Measurements from ENCODE around the gene GATA2. TPM values are rescaled to one million over a fixed set of nuclear protein-coding genes. Genes with fewer than 3 reads are reported as not detected.
A peak's percentile ranks its signal among the peaks of the same experiment; 100 is the strongest.

The GATA2 gene
- total and polyA plus RNA-seq, 2 donors (not counting 1 experiment from before 2014, with no cell fraction given) = 0.27 TPM; not detected in 1

DNA sequence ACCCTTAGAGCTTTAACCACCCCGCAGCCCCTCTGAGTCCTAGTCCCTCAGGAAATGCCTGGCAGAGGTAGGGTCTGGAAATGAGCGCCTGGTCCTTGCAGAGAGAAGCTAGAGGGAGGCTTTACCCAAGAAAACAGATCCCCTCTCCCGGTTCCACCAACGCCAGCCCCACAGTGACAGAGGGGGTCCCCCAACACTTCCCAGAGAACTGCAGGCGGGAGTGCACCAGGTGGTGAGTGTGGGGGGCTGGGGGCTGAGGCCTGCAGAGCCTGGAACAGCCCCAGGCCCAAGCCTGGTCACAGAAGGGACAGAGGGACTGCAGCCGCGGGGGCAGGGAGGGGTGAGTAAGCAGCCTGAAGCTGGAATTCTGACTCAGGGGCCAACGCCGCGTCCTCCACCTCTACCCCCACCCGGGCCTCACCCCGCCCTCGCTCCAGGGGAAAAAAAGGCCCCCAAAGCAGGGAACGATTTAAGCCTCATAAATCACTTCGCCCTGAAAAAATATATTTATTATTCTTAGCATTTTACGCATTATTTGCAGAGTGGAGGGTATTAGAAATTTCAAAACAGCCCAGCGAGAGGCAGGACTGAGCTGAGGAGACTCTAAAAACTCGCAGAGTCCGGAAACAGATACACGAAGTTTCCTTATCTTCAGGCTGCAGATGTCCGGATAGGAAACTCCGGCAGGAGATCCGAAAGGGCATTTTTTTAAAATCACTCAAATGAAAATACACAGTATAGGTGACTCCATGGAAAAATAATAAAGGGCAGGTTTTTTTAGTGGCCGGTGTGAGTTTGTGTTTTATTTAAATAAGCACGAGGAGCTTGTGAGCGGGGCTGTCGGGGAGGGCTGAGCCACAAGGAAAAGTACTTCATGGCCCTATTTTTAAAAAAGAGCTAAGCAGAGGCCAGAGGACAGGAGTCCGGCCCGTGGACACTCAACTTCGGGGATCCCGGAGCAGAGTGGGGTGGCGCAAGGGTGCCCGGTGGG lies 10.0 kb downstream of the GATA2 start:
- Histone ChIP-seq H2AFZ (ENCODE audit: insufficient read depth, low read depth, low read length, poor library complexity, severe bottlenecking) (peak overlapping the region; percentile 5), H3K36me3 (replicated peaks in 1 of 2; ENCODE audit: control extremely low read depth in 1 of 2, control insufficient read depth in 1 of 2, extremely low read depth in 1 of 2, insufficient read depth in 2 of 2, low read length in 1 of 2) (no peaks in the 10 kb centered on the region), H3K79me2 (ENCODE audit: control insufficient read depth, insufficient read depth, low read length) (no peaks in the 10 kb centered on the region), H3K9me3 (ENCODE audit: control extremely low read depth in 1 of 3, control insufficient read depth in 2 of 3, insufficient read depth in 1 of 3, low read length in 2 of 3) (peaks cover 0 to 7% (median 0%) of the 10 kb centered on the region in 3 donors), H4K20me1 (ENCODE audit: control insufficient read depth, insufficient read depth, low read length, poor library complexity, severe bottlenecking) (no peaks in the 10 kb centered on the region), H3K4me2 (replicated peaks; ENCODE audit: low read depth, low read length, poor library complexity, severe bottlenecking) (peak overlapping the region; percentile 42), H3K9ac (ENCODE audit: low read length) (no peak overlapping the region), H3K4me1 (ENCODE audit: control insufficient read depth in 2 of 2, insufficient read depth in 2 of 2, low read length in 2 of 2) (peaks cover 30% of the 10 kb centered on the region in 2 donors), H3K4me3 (ENCODE audit: control extremely low read depth in 1 of 5, extremely low read depth in 1 of 5, insufficient read depth in 1 of 5, low read depth in 2 of 5, low read length in 4 of 5) (no peak overlapping the region), H3K27ac (ENCODE audit: low read length in 2 of 2) (no peak overlapping the region), H3K27me3 (replicated peaks in 1 of 4; ENCODE audit: control extremely low read depth in 1 of 4, control insufficient read depth in 3 of 4, insufficient read depth in 4 of 4, low read length in 3 of 4) (peaks cover 0 to 78% (median 25%) of the 10 kb centered on the region in 4 experiments)
- Mint-ChIP-seq H3K9me3 (ENCODE audit: insufficient read depth) (no peaks in the 10 kb centered on the region), H3K4me3 (peak overlapping the region; percentile 73), H3K27me3 (peaks cover 54% of the 10 kb centered on the region), H3K4me1 (peaks cover 29% of the 10 kb centered on the region), H3K27ac (no peak overlapping the region)
- CTCF ChIA-PET = no interaction called here
- 4% methylated on average over 14 of the region's 33 CpGs for WGBS (ENCODE audit: insufficient coverage)
- ATAC-seq (ENCODE audit: low read depth) (no peak), DNase-seq (no peak)
- intact Hi-C loops (cut with micrococcal nuclease) = no loop called here
- POLR2A ChIA-PET = interaction anchor here (0.6 kb wide), 1 partner anchor 111 kb away, joined by 5 read pairs; no protein-coding TSS in a partner anchor
- TF ChIP-seq EZH2 (IDR thresholded peaks at IDR 0.05; ENCODE audit: borderline replicate concordance, insufficient read depth, low read depth, low read length, poor library complexity, severe bottlenecking) = peak; percentile 46
- TF ChIP-seq, protein P1, sequence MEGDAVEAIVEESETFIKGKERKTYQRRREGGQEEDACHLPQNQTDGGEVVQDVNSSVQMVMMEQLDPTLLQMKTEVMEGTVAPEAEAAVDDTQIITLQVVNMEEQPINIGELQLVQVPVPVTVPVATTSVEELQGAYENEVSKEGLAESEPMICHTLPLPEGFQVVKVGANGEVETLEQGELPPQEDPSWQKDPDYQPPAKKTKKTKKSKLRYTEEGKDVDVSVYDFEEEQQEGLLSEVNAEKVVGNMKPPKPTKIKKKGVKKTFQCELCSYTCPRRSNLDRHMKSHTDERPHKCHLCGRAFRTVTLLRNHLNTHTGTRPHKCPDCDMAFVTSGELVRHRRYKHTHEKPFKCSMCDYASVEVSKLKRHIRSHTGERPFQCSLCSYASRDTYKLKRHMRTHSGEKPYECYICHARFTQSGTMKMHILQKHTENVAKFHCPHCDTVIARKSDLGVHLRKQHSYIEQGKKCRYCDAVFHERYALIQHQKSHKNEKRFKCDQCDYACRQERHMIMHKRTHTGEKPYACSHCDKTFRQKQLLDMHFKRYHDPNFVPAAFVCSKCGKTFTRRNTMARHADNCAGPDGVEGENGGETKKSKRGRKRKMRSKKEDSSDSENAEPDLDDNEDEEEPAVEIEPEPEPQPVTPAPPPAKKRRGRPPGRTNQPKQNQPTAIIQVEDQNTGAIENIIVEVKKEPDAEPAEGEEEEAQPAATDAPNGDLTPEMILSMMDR (IDR thresholded peaks at IDR 0.05) = no peak

DNA sequence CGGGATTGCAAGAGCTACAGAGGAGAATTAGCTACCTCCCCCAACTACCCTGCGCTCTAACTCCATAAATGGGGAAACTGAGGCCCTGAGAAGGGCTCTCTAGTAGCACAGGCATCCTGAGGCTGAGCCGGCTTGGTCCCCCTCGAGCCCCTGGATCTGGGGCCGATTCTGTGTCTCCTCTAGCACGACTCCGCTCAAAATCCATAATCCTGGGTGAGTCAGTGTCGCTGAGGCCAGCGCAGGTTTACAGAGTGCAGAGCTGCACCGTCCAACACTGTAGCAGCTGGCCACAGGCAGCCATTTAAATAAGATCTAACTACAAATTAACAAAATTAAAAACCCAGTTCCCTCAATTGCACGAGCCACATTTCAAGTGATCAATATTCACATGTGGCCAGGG lies 10.8 kb downstream of the GATA2 start:
- WGBS (ENCODE audit: insufficient coverage) = 83% methylated on average over 9 of the region's 11 CpGs

More for the DNA sequence above, 10.8 kb downstream of the GATA2 start:
- no peak overlapping the region for H3K4me3 ChIP-seq (ENCODE audit: control extremely low read depth in 1 of 5, extremely low read depth in 1 of 5, insufficient read depth in 1 of 5, low read depth in 2 of 5, low read length in 4 of 5)
- no peak overlapping the region for H3K4me2 ChIP-seq (replicated peaks; ENCODE audit: low read depth, low read length, poor library complexity, severe bottlenecking)
- H3K27me3 ChIP-seq (replicated peaks in 1 of 4; ENCODE audit: control extremely low read depth in 1 of 4, control insufficient read depth in 3 of 4, insufficient read depth in 4 of 4, low read length in 3 of 4) = peaks cover 0 to 71% (median 23%) of the 10 kb centered on the region in 4 experiments
- Mint-ChIP-seq H3K4me1 (peaks cover 26% of the 10 kb centered on the region), H3K27ac (no peak overlapping the region), H3K27me3 (peaks cover 56% of the 10 kb centered on the region), H3K9me3 (ENCODE audit: insufficient read depth) (no peaks in the 10 kb centered on the region), H3K4me3 (peak overlapping the region; percentile 19)
- no peak for ATAC-seq (ENCODE audit: low read depth)
- POLR2A ChIA-PET = no interaction called here
- H3K79me2 ChIP-seq (ENCODE audit: control insufficient read depth, insufficient read depth, low read length) = no peaks in the 10 kb centered on the region
- no peak overlapping the region for H3K27ac ChIP-seq (ENCODE audit: low read length in 2 of 2)
- intact Hi-C loops (cut with micrococcal nuclease) = no loop called here
- TF ChIP-seq EZH2 (IDR thresholded peaks at IDR 0.05; ENCODE audit: borderline replicate concordance, insufficient read depth, low read depth, low read length, poor library complexity, severe bottlenecking) = no peak
- TF ChIP-seq, protein P1 (IDR thresholded peaks at IDR 0.05) = no peak
- peaks cover 0 to 6% (median 0%) of the 10 kb centered on the region in 3 donors for H3K9me3 ChIP-seq (ENCODE audit: control extremely low read depth in 1 of 3, control insufficient read depth in 2 of 3, insufficient read depth in 1 of 3, low read length in 2 of 3)
- no peak overlapping the region for H2AFZ ChIP-seq (ENCODE audit: insufficient read depth, low read depth, low read length, poor library complexity, severe bottlenecking)
- no peak overlapping the region for H3K9ac ChIP-seq (ENCODE audit: low read length)
- H3K36me3 ChIP-seq (replicated peaks in 1 of 2; ENCODE audit: control extremely low read depth in 1 of 2, control insufficient read depth in 1 of 2, extremely low read depth in 1 of 2, insufficient read depth in 2 of 2, low read length in 1 of 2) = no peaks in the 10 kb centered on the region
- DNase-seq = no peak
- H4K20me1 ChIP-seq (ENCODE audit: control insufficient read depth, insufficient read depth, low read length, poor library complexity, severe bottlenecking) = no peaks in the 10 kb centered on the region
- H3K4me1 ChIP-seq (ENCODE audit: control insufficient read depth in 2 of 2, insufficient read depth in 2 of 2, low read length in 2 of 2) = peaks cover 22% of the 10 kb centered on the region in 2 donors
- CTCF ChIA-PET = no interaction called here

Data from B cell (primary cell).